Tibial artery (tissue), 4 donors: ENCODE results near the gene ZNF497.
"Not testable (repeated sequence)": the region's sequence is repeated elsewhere in the genome, so short reads cannot be mapped to it uniquely, and the experiment has no call there.

Experiments
- DNase-seq, 2 donors: peaks; one replicate each; pipeline ENCODE4 v3.0.0-alpha.2; 2019
- H3K27ac ChIP-seq, 2 donors: fragments of 200-600 bp; sonication (generic) in 1 of 2; 1 replicate in 1 of 2; 2 replicates in 1 of 2; pipeline ENCODE4 v1.5.1; 2018 to 2019; ENCODE audit warnings: mild to moderate bottlenecking in 1 of 2
- H3K27me3 ChIP-seq, 2 donors: fragments of 200-600 bp; sonication (generic) in 1 of 2; one replicate each; pipeline versions ENCODE4 v1.5.1 to v1.6.0; 2016 to 2019
- H3K36me3 ChIP-seq, 3 donors: fragments of 200-600 bp; sonication (generic) in 2 of 3; one replicate each; pipeline ENCODE4 v1.5.1; 2016 to 2019; ENCODE audit warnings: mild to moderate bottlenecking in 2 of 3
- H3K4me1 ChIP-seq, 4 donors: fragments of 200-600 bp; sonication (generic) in 2 of 4; 1 replicate in 3 of 4; 2 replicates in 1 of 4; pipeline ENCODE4 v1.5.1; 2016 to 2019
- H3K4me3 ChIP-seq, 2 donors: fragments of 200-600 bp; sonication (generic) in 1 of 2; 1 replicate in 1 of 2; 2 replicates in 1 of 2; pipeline ENCODE4 v1.5.1; 2018 to 2019; ENCODE audit warnings: mild to moderate bottlenecking in 2 of 2
- H3K9me3 ChIP-seq, 3 donors: fragments of 200-600 bp; sonication (generic) in 1 of 3; one replicate each; pipeline ENCODE4 v1.5.1; 2016 to 2019
- CTCF ChIP-seq, 2 experiments: fragments of 200-600 bp in 1 of 2; fragments of 450-650 bp in 1 of 2; IDR thresholded peaks; one replicate each; pipeline ENCODE4 v1.5.1; 2017 to 2019; ENCODE audit warnings: antibody characterized with exemption in 2 of 2, mild to moderate bottlenecking in 1 of 2, moderate library complexity in 1 of 2
- intact Hi-C: fragments of 100-400 bp; cut with DNase I; formaldehyde crosslinking; loops from one replicate; pipeline ENCODE4 v1.15.0; 2023; ENCODE audit warnings: low total_unique reads

ZNF497 gene

GRCh38 chr19:58406818-58407657 lies 44.5 kb upstream of the ZNF497 start:
- peak overlapping the region; percentile 76 to 99 for H3K4me3 ChIP-seq
- H3K9me3 ChIP-seq = no peaks in the 10 kb centered on the region
- intact Hi-C loops = no loop called here
- H3K36me3 ChIP-seq = peaks cover 0 to 6% (median 0%) of the 10 kb centered on the region in 3 donors
- DNase-seq = no peak
- H3K27me3 ChIP-seq = no peaks in the 10 kb centered on the region
- H3K4me1 ChIP-seq = peaks cover 0 to 24% (median 20%) of the 10 kb centered on the region in 4 donors
- peak overlapping the region in 1 of 2 donors; percentile 86 for H3K27ac ChIP-seq
- TF ChIP-seq CTCF (IDR thresholded peaks at IDR 0.05) = no peak

DNA sequence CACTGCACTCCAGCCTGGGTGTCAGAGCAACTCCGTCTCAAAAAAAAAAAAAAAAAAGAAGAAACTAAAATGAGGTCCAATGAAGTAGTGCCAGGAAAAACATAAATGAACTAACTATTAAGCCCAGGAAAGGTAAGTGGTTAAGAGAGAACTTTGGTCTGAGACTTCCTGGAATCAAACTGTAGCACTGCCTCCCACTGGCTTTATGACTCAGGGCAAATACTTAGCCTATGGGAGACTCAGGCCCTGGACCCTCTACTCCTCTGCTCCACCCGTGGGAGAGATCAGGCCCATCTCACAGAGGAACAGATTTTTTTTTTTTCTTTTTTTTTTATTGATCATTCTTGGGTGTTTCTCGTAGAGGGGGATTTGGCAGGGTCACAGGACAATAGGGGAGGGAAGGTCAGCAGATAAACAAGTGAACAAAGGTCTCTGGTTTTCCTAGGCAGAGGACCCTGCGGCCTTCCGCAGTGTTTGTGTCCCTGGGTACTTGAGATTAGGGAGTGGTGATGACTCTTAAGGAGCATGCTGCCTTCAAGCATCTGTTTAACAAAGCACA lies 41.4 kb upstream of the ZNF497 start:
- intact Hi-C loops, H3K27me3 ChIP-seq, H3K9me3 ChIP-seq, H3K27ac ChIP-seq, DNase-seq, H3K36me3 ChIP-seq, H3K4me3 ChIP-seq: not testable (repeated sequence)
- H3K4me1 ChIP-seq = peaks cover 0 to 30% (median 25%) of the 10 kb centered on the region in 4 donors

DNA sequence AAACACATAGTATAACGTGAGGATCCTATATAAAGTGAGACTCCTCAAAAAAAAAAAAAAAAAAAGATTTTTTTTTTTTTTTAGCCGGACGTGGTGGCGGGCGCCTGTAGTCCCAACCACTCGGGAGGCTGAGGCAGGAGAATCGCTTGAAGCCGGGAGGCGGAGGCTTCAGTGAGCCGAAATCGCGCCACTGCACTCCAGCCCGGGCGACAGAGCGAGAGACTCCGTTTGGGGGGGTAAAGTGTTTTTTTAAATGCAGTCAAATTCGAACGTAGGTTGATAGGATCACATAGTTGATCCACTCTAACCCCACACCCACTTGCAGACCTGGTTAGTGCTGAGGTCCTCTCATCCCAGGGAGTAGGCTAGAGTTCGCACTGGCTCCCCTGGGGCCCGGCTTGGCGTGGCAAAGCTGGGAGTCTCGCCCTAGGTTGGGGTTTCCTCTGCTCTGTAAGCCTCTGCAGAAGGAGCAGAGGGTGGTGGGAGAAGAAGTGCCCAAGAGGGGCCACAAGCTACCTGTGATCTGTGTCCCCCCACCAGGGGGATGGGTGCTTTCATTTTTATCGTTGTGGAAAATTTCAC lies 39.4 kb upstream of the ZNF497 start:
- intact Hi-C loops = no loop called here
- no peaks in the 10 kb centered on the region for H3K9me3 ChIP-seq
- H3K4me3 ChIP-seq = peak overlapping the region; percentile 53 to 61

DNA sequence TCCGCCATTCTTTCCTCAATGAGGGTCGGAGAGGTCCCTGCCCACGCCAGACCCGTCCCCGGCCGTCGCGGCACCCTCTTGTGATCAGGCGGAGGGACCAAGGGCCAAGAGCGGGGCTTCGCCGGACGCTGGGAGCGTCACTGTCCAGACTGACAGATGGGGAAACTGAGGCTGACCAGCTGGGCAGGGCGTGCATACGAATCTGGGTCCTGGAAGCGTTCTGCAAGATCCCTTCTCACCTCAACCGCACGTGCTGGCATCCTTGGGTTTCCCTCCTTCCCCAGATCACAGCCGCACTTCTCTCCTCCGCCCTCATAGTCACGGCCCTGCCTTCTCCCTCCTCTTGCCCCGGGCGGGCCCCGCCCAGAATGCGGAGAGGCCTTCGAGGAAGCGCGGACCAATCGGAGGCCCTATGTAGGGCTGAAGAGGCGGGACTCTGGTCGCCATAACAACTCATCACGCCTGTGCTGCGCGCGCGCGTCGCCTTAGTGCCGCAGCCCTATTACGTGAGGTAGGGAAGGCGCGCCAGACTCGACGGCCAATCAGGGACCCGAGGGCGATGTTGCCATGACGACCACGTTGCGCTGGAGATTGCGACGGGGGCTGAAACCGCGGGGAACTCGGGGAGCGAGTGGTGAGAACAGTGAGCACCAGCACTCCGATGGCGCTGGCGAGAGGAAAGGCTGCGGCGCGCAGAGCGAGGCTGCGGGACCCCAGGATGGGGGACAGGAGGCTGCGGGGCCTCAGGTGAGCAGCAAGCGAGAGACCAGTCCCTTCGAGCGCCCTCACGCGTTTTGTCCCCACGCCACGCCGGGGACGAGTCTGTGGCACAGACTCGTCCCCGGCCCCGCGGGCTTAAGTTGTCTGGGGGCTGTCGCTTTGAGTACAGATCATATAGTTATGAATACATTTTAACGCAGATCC lies 38.6 kb upstream of the ZNF497 start:
- intact Hi-C loops = no loop called here
- H3K27ac ChIP-seq = peak overlapping the region; percentile 63 to 72
- peaks cover 0 to 13% of the 10 kb centered on the region in 2 donors for H3K27me3 ChIP-seq
- no peaks in the 10 kb centered on the region for H3K36me3 ChIP-seq
- peak; percentile 99 to 100 for DNase-seq
- TF ChIP-seq CTCF (IDR thresholded peaks at IDR 0.05) = peak in 1 of 2 experiments; percentile 9
- peaks cover 0 to 23% (median 20%) of the 10 kb centered on the region in 4 donors for H3K4me1 ChIP-seq
- H3K9me3 ChIP-seq = no peaks in the 10 kb centered on the region
- H3K4me3 ChIP-seq = peak overlapping the region; percentile 53 to 61

More for the DNA sequence above, 39.4 kb upstream of the ZNF497 start:
- Histone ChIP-seq H3K27ac (peak overlapping the region; percentile 63 to 72), H3K27me3 (peaks cover 0 to 7% of the 10 kb centered on the region in 2 donors), H3K36me3 (no peaks in the 10 kb centered on the region), H3K4me1 (peaks cover 0 to 22% (median 16%) of the 10 kb centered on the region in 4 donors)
- no peak for DNase-seq
- no peak for TF ChIP-seq CTCF (IDR thresholded peaks at IDR 0.05)

DNA sequence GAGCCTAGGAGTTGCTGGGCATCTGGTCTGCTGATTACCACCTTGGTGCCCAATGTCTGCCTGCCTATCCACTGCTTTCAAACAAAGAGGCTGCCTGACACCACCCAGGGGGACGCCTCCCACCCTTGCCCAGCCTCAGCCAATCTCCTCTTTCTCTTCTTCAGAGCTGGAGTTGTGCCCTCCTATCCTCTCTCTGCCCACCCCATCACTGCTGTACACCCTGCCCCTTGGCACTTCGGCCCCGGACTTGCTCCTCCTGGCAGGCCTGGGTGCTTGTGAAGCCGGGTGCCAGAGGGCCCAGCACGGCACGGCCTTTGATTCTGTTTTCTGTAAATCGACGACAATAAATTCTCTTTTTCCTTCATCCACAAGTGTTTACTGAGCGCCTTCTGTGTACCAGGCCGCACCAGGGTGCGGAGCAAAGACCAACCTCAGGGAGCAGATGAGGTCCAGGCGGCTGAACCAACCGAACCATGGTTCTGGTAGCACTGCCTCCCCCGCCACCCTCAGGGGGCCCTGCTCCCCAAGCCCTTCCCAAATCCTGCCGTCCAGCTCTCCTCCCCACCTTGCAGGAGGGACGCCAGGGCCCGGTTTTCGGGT lies 37.9 kb upstream of the ZNF497 start:
- Histone ChIP-seq H3K36me3 (no peaks in the 10 kb centered on the region), H3K27me3 (peaks cover 0 to 21% of the 10 kb centered on the region in 2 donors), H3K9me3 (no peaks in the 10 kb centered on the region), H3K4me1 (peaks cover 0 to 31% (median 24%) of the 10 kb centered on the region in 4 donors), H3K27ac (peak overlapping the region; percentile 47 to 51), H3K4me3 (peak overlapping the region; percentile 53 to 61)
- no peak for TF ChIP-seq CTCF (IDR thresholded peaks at IDR 0.05)
- DNase-seq = no peak
- intact Hi-C loops = no loop called here
